HG02678 (cell line): ENCODE data around the gene SLC2A2.
"Not testable (repeated sequence)": the region's sequence is repeated elsewhere in the genome, so short reads cannot be mapped to it uniquely, and the experiment has no call there.

ENCODE experiments used
- ATAC-seq: cut with Tn5 transposase; IDR thresholded peaks from one replicate; pipeline ENCODE4 v1.9.1; 2021; ENCODE audit warnings: mild to moderate bottlenecking, moderate library complexity; ENCODE audit not compliant: unreplicated experiment

Gene SLC2A2

GRCh38 chr3:170989100-170989648 lies 37.3 kb downstream of the SLC2A2 start:
- no peak for ATAC-seq

GRCh38 chr3:170988378-170988777 lies 38.1 kb downstream of the SLC2A2 start:
- ATAC-seq = no peak

GRCh38 chr3:170985304-170985703 lies 41.2 kb downstream of the SLC2A2 start:
- ATAC-seq = no peak

GRCh38 chr3:170982733-170983132 lies 43.8 kb downstream of the SLC2A2 start:
- peak; percentile 95 for ATAC-seq

GRCh38 chr3:170980399-170980798 lies 46.1 kb downstream of the SLC2A2 start:
- no peak for ATAC-seq

- peak; percentile 40 for ATAC-seq
Observed at GRCh38 chr3:170977949-170978745, 48.4 kb downstream of the SLC2A2 start.

- no peak for ATAC-seq
Observed at GRCh38 chr3:170976190-170976519, 50.4 kb downstream of the SLC2A2 start.

GRCh38 chr3:170975283-170976189 lies 51.0 kb downstream of the SLC2A2 start:
- no peak for ATAC-seq

- no peak for ATAC-seq
Observed at GRCh38 chr3:170974872-170975271, 51.6 kb downstream of the SLC2A2 start.

GRCh38 chr3:170972917-170973316 lies 53.6 kb downstream of the SLC2A2 start:
- ATAC-seq = not testable (repeated sequence)

GRCh38 chr3:170967126-170967525 lies 59.4 kb downstream of the SLC2A2 start:
- no peak for ATAC-seq

GRCh38 chr3:170966495-170966894 lies 60.0 kb downstream of the SLC2A2 start:
- ATAC-seq = no peak

GRCh38 chr3:170962411-170962810 lies 64.1 kb downstream of the SLC2A2 start:
- no peak for ATAC-seq

- ATAC-seq = no peak
Observed at GRCh38 chr3:170961616-170962400, 64.7 kb downstream of the SLC2A2 start.

GRCh38 chr3:170959457-170959856 lies 67.1 kb downstream of the SLC2A2 start:
- ATAC-seq = no peak

- no peak for ATAC-seq
Observed at GRCh38 chr3:170956647-170957046, 69.9 kb downstream of the SLC2A2 start.

- ATAC-seq = no peak
Observed at GRCh38 chr3:170953736-170954135, 72.8 kb downstream of the SLC2A2 start.

GRCh38 chr3:170953229-170953628 lies 73.3 kb downstream of the SLC2A2 start:
- ATAC-seq = no peak

- ATAC-seq = no peak
Observed at GRCh38 chr3:170949211-170949610, 77.3 kb downstream of the SLC2A2 start.

GRCh38 chr3:170947018-170947769 lies 79.3 kb downstream of the SLC2A2 start:
- ATAC-seq = no peak
